Measurements from ENCODE around the gene LHCGR.

DNA sequence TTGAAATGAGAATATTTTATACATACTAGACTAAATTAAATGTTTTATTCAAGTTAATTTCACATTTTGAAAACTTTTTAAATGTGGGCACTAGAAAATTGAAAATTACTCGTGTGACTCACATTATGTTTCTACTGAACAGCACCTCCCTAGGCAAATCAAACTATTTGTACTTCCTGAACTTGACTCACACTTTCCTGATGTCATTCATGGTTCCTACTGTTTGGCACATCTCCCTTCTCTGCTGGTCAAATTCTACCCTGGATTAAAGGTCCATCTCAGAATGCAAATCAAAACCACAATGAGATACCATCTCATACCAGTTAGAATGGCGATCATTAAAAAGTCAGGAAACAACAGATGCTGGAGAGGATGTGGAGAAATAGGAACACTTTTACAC lies 16.7 kb downstream of the LHCGR start:
- TF ChIP-seq, protein P1, sequence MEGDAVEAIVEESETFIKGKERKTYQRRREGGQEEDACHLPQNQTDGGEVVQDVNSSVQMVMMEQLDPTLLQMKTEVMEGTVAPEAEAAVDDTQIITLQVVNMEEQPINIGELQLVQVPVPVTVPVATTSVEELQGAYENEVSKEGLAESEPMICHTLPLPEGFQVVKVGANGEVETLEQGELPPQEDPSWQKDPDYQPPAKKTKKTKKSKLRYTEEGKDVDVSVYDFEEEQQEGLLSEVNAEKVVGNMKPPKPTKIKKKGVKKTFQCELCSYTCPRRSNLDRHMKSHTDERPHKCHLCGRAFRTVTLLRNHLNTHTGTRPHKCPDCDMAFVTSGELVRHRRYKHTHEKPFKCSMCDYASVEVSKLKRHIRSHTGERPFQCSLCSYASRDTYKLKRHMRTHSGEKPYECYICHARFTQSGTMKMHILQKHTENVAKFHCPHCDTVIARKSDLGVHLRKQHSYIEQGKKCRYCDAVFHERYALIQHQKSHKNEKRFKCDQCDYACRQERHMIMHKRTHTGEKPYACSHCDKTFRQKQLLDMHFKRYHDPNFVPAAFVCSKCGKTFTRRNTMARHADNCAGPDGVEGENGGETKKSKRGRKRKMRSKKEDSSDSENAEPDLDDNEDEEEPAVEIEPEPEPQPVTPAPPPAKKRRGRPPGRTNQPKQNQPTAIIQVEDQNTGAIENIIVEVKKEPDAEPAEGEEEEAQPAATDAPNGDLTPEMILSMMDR (IDR thresholded peaks at IDR 0.05) = no peak
- TF ChIP-seq POLR2A (IDR thresholded peaks at IDR 0.05) = no peak
